ENCODE data around the gene FLOT2.

GRCh38 chr17:28857905-28858800, 39.4 kb downstream of the FLOT2 start:
- TF ChIP-seq POLR2A (IDR thresholded peaks at IDR 0.05; ENCODE audit: low read depth, low read length) (no peak), PAX5 (IDR thresholded peaks at IDR 0.05; ENCODE audit: insufficient read depth, low read length, severe bottlenecking) (no peak), POLR2AphosphoS5 (IDR thresholded peaks at IDR 0.05; ENCODE audit: low read depth, low read length) (no peak)

Data from GM12891 (cell line).